ENCODE results near the gene CAPN15. TPM values are rescaled to one million over a fixed set of nuclear protein-coding genes. Genes with fewer than 3 reads are reported as not detected.

The CAPN15 gene
- total RNA-seq, 1 experiment from 2014 or later, result 76.4 TPM

- H3K23ac ChIP-seq (ENCODE audit: insufficient read length, low read depth, low read length), result no peak overlapping the region
- H2AFZ ChIP-seq (ENCODE audit: low read length), result no peak overlapping the region
- H4K5ac ChIP-seq (ENCODE audit: insufficient read length, low read depth, low read length), result no peak overlapping the region
- Mint-ChIP-seq H3K27me3 (ENCODE audit: low read depth) (no peaks in the 10 kb centered on the region), H3K27ac (no peak overlapping the region), H3K9me3 (no peaks in the 10 kb centered on the region), H3K36me3 (ENCODE audit: insufficient read depth in 1 of 3, low read depth in 3 of 3) (peaks cover 0 to 12% (median 12%) of the 10 kb centered on the region in 3 experiments; a peak in 3 of 7 replicates), H3K4me3 (peak overlapping the region; percentile 79 to 88), H3K4me1 (peaks cover 18% of the 10 kb centered on the region in 2 experiments)
- H2BK120ac ChIP-seq (ENCODE audit: low read depth, low read length, poor library complexity, severe bottlenecking), result no peak overlapping the region
- no peak overlapping the region for H3K14ac ChIP-seq (ENCODE audit: insufficient read depth, low read length)
- no peak overlapping the region for H2BK12ac ChIP-seq (ENCODE audit: insufficient read length, low read depth, low read length)
- no CpG with 5 or more reads among the region's 12 CpGs for WGBS (ENCODE audit: extremely low coverage, insufficient read length, low lambda C conversion rate)
- H3K79me1 ChIP-seq (ENCODE audit: insufficient read depth, low read depth, low read length, poor library complexity, severe bottlenecking), result no peaks in the 10 kb centered on the region
- H2BK15ac ChIP-seq (ENCODE audit: low read depth, low read length), result no peak overlapping the region
- H4K20me1 ChIP-seq (ENCODE audit: control insufficient read depth, insufficient read depth, insufficient read length), result peaks cover 6% of the 10 kb centered on the region
- no peak overlapping the region for H3K4ac ChIP-seq (ENCODE audit: low read depth, low read length)
- H3K56ac ChIP-seq (ENCODE audit: insufficient read length, low read depth, low read length), result no peak overlapping the region
- no peak for DNase-seq
- H3T11ph ChIP-seq (ENCODE audit: low read length), result no peak overlapping the region
- H3K4me1 ChIP-seq (ENCODE audit: insufficient read depth, low read length), result no peaks in the 10 kb centered on the region; the same call in 1 of the 2 replicates
- H2BK5ac ChIP-seq (ENCODE audit: insufficient read length, low read length), result no peak overlapping the region
- no peak overlapping the region for H4K8ac ChIP-seq (replicated peaks; ENCODE audit: insufficient read length, low read depth, low read length)
- TF ChIP-seq CTCF (conservative IDR thresholded peaks at IDR 0.05), result no peak
- no peak overlapping the region for H3K27ac ChIP-seq (ENCODE audit: insufficient read length, low read depth, low read length)
- no peak overlapping the region for H4K91ac ChIP-seq (ENCODE audit: insufficient read length, low read depth, low read length)
- H2BK20ac ChIP-seq (ENCODE audit: low read depth, low read length, poor library complexity, severe bottlenecking), result no peak overlapping the region
- H3K27me3 ChIP-seq (ENCODE audit: insufficient read depth, low read length), result no peaks in the 10 kb centered on the region
- peak overlapping the region; percentile 55 for H3K9ac ChIP-seq (ENCODE audit: extremely low read depth, insufficient read length, low read length)
- H3K4me2 ChIP-seq (ENCODE audit: insufficient read depth, insufficient read length, low read length), result peak overlapping the region; percentile 75
- H3K9me3 ChIP-seq (ENCODE audit: control insufficient read depth, low read depth, low read length), result no peaks in the 10 kb centered on the region
- H3K23me2 ChIP-seq (ENCODE audit: insufficient read length, low read depth, low read length, poor library complexity, severe bottlenecking), result peaks cover 13% of the 10 kb centered on the region
- H2AK5ac ChIP-seq (ENCODE audit: insufficient read length, low read length), result no peak overlapping the region
- no peak overlapping the region for H3K18ac ChIP-seq (ENCODE audit: insufficient read length, low read depth, low read length)
- peaks cover 22% of the 10 kb centered on the region; the same call in 1 of the 2 replicates for H3K79me2 ChIP-seq (ENCODE audit: insufficient read depth, low read length)
Measured at GRCh38 chr16:529012-529575, 1.6 kb downstream of the CAPN15 start.

Measured in H9 (cell line).